ENCODE measurements around the gene ASTN2. TPM values are rescaled to one million over a fixed set of nuclear protein-coding genes. Genes with fewer than 3 reads are reported as not detected.

Gene ASTN2
- total RNA-seq, 1 donor from 2014 or later = 2.3 TPM

- H3K36me3 ChIP-seq = no peaks in the 10 kb centered on the region
- DNase-seq (ENCODE audit: low spot score in 2 of 2) = no peak
- no peak for TF ChIP-seq CTCF (IDR thresholded peaks at IDR 0.05)
- H3K27ac ChIP-seq = no peak overlapping the region
- H3K4me3 ChIP-seq = no peak overlapping the region
- intact Hi-C loops (cut with DNase I) = no loop called here
- H3K4me1 ChIP-seq = no peaks in the 10 kb centered on the region
- H3K9me3 ChIP-seq = peaks cover 0 to 10% of the 10 kb centered on the region in 2 donors
- H3K27me3 ChIP-seq = no peaks in the 10 kb centered on the region
These were observed 962.2 kb downstream of the ASTN2 start for GRCh38 chr9:116452634-116453033.

GRCh38 chr9:116452227-116452626 is 962.6 kb downstream of the ASTN2 start:
- no peak for TF ChIP-seq CTCF (IDR thresholded peaks at IDR 0.05)
- no peak for DNase-seq (ENCODE audit: low spot score in 2 of 2)
- H3K27ac ChIP-seq = no peak overlapping the region
- H3K9me3 ChIP-seq = peaks cover 0 to 10% of the 10 kb centered on the region in 2 donors
- H3K4me3 ChIP-seq = no peak overlapping the region
- no peaks in the 10 kb centered on the region for H3K4me1 ChIP-seq
- intact Hi-C loops (cut with DNase I) = no loop called here
- H3K27me3 ChIP-seq = no peaks in the 10 kb centered on the region
- no peaks in the 10 kb centered on the region for H3K36me3 ChIP-seq

GRCh38 chr9:116451500-116452115 is 963.2 kb downstream of the ASTN2 start:
- no peak for TF ChIP-seq CTCF (IDR thresholded peaks at IDR 0.05)
- Histone ChIP-seq H3K4me1 (no peaks in the 10 kb centered on the region), H3K4me3 (no peak overlapping the region), H3K27me3 (no peaks in the 10 kb centered on the region), H3K27ac (no peak overlapping the region), H3K9me3 (peaks cover 0 to 5% of the 10 kb centered on the region in 2 donors), H3K36me3 (no peaks in the 10 kb centered on the region)
- intact Hi-C loops (cut with DNase I) = no loop called here
- no peak for DNase-seq (ENCODE audit: low spot score in 2 of 2)

- Histone ChIP-seq H3K9me3 (no peaks in the 10 kb centered on the region), H3K4me3 (no peak overlapping the region), H3K27ac (no peak overlapping the region), H3K4me1 (no peaks in the 10 kb centered on the region), H3K36me3 (no peaks in the 10 kb centered on the region), H3K27me3 (no peaks in the 10 kb centered on the region)
- peak in 1 of 2 donors; percentile 8 for DNase-seq (ENCODE audit: low spot score in 2 of 2)
- intact Hi-C loops (cut with DNase I) = no loop called here
- TF ChIP-seq CTCF (IDR thresholded peaks at IDR 0.05) = no peak
These were observed 964.3 kb downstream of the ASTN2 start for GRCh38 chr9:116450378-116451139.

- no peak for DNase-seq (ENCODE audit: low spot score in 2 of 2)
- H3K27ac ChIP-seq = no peak overlapping the region
- H3K27me3 ChIP-seq = no peaks in the 10 kb centered on the region
- no peaks in the 10 kb centered on the region for H3K4me1 ChIP-seq
- H3K36me3 ChIP-seq = no peaks in the 10 kb centered on the region
- no peak for TF ChIP-seq CTCF (IDR thresholded peaks at IDR 0.05)
- intact Hi-C loops (cut with DNase I) = no loop called here
- no peak overlapping the region for H3K4me3 ChIP-seq
- no peaks in the 10 kb centered on the region for H3K9me3 ChIP-seq
These were observed 964.9 kb downstream of the ASTN2 start for GRCh38 chr9:116449949-116450348.

All from ascending aorta (tissue), 2 donors.